B cell (primary cell): ENCODE measurements around the gene PYCR2. TPM values are rescaled to one million over a fixed set of nuclear protein-coding genes. Genes with fewer than 3 reads are reported as not detected.

ENCODE experiments used
- ATAC-seq: fragments of 200-7000 bp; cut with Tn5 transposase; one replicate; pipeline ENCODE4 v1.10.0; 2021; ENCODE audit warnings: low read depth, mild to moderate bottlenecking, moderate number of reproducible peaks, moderate library complexity
- CTCF ChIA-PET: fragments of 350-600 bp; sonication (Branson Sonifier 250); formaldehyde crosslinking; loops from one replicate; lab custom pipeline; 2021; ENCODE audit warnings: antibody characterized with exemption, inconsistent platforms; lab: Charles Lee
- POLR2A ChIA-PET: fragments of 350-600 bp; sonication (Branson Sonifier 250); formaldehyde crosslinking; loops from one replicate; lab custom pipeline; 2021; ENCODE audit warnings: antibody characterized with exemption; lab: Charles Lee
- DNase-seq: peaks from one replicate; pipeline ENCODE4 v3.0.0; 2013
- H2AFZ ChIP-seq: 2 replicates; pipeline ENCODE4 v1.6.1; 2012; ENCODE audit warnings: mild to moderate bottlenecking, low read depth, low read length; ENCODE audit not compliant: insufficient read depth, poor library complexity, severe bottlenecking
- H3K27ac ChIP-seq, 2 donors: 1 replicate in 1 of 2; 2 replicates in 1 of 2; pipeline ENCODE4 v1.5.1; 2012 to 2013; ENCODE audit warnings: low read length in 2 of 2, mild to moderate bottlenecking in 2 of 2, moderate library complexity in 1 of 2
- H3K27me3 ChIP-seq, 4 experiments: fragments of 200-600 bp in 1 of 4; sonication (generic) in 1 of 4; replicated peaks in 1 of 4; 1 replicate in 2 of 4; 2 replicates in 2 of 4; pipeline versions ENCODE4 v1.6.1 to v1.7.0; 2013 to 2016; ENCODE audit warnings: low read length in 3 of 4, mild to moderate bottlenecking in 2 of 4, mixed read lengths in 1 of 4, moderate library complexity in 1 of 4; ENCODE audit not compliant: insufficient read depth in 4 of 4, control insufficient read depth in 3 of 4; ENCODE audit errors: control extremely low read depth in 1 of 4
- H3K36me3 ChIP-seq, 2 experiments: replicated peaks in 1 of 2; 1 replicate in 1 of 2; 2 replicates in 1 of 2; pipeline versions ENCODE4 v1.6.1 to v1.7.1; 2013; ENCODE audit warnings: low read length in 1 of 2; ENCODE audit not compliant: insufficient read depth in 2 of 2, control insufficient read depth in 1 of 2; ENCODE audit errors: control extremely low read depth in 1 of 2, extremely low read depth in 1 of 2
- H3K4me1 ChIP-seq, 2 donors: fragments of 200-600 bp in 1 of 2; sonication (generic) in 1 of 2; 1 replicate in 1 of 2; 2 replicates in 1 of 2; pipeline versions ENCODE4 v1.5.1 to v1.6.1; 2013 to 2017; ENCODE audit warnings: low read length in 2 of 2; ENCODE audit not compliant: control insufficient read depth in 2 of 2, insufficient read depth in 2 of 2
- H3K4me2 ChIP-seq: replicated peaks from 2 replicates; pipeline ENCODE3; 2012; ENCODE audit warnings: mild to moderate bottlenecking, low read depth, low read length; ENCODE audit not compliant: poor library complexity, severe bottlenecking
- H3K4me3 ChIP-seq, 5 experiments: fragments of 200-600 bp in 1 of 5; sonication (generic) in 1 of 5; 1 replicate in 3 of 5; 2 replicates in 2 of 5; pipeline versions ENCODE4 v1.5.1 to v1.7.0; 2011 to 2016; ENCODE audit warnings: low read length in 4 of 5, mild to moderate bottlenecking in 4 of 5, low read depth in 2 of 5, control low read depth in 1 of 5, moderate library complexity in 1 of 5; ENCODE audit not compliant: insufficient read depth in 1 of 5; ENCODE audit errors: control extremely low read depth in 1 of 5, extremely low read depth in 1 of 5
- H3K79me2 ChIP-seq: fragments of 200-600 bp; sonication (generic); one replicate; pipeline ENCODE4 v1.6.0; 2016; ENCODE audit warnings: low read length; ENCODE audit not compliant: control insufficient read depth, insufficient read depth
- H3K9ac ChIP-seq: fragments of 200-600 bp; sonication (generic); 2 replicates; pipeline ENCODE4 v1.6.1; 2017; ENCODE audit warnings: mild to moderate bottlenecking, low read length, moderate library complexity
- H3K9me3 ChIP-seq, 3 donors: one replicate each; pipeline versions ENCODE4 v1.6.1 to v1.7.1; 2013; ENCODE audit warnings: low read length in 2 of 3; ENCODE audit not compliant: control insufficient read depth in 2 of 3, insufficient read depth in 1 of 3; ENCODE audit errors: control extremely low read depth in 1 of 3
- H4K20me1 ChIP-seq: 2 replicates; pipeline ENCODE4 v1.6.0; 2012; ENCODE audit warnings: mild to moderate bottlenecking, low read length; ENCODE audit not compliant: insufficient read depth, control insufficient read depth, poor library complexity, severe bottlenecking
- H3K27ac Mint-ChIP-seq: one replicate; pipeline ENCODE4 v1.8.0; 2021; ENCODE audit warnings: mixed read lengths
- H3K27me3 Mint-ChIP-seq: one replicate; pipeline ENCODE4 v1.8.0; 2021; ENCODE audit warnings: mixed read lengths
- H3K4me1 Mint-ChIP-seq: one replicate; pipeline ENCODE4 v1.8.0; 2021; ENCODE audit warnings: mixed read lengths
- H3K4me3 Mint-ChIP-seq: one replicate; pipeline ENCODE4 v1.8.0; 2021; ENCODE audit warnings: mixed read lengths
- H3K9me3 Mint-ChIP-seq: one replicate; pipeline ENCODE4 v1.8.0; 2022; ENCODE audit warnings: mixed read lengths; ENCODE audit not compliant: insufficient read depth
- EZH2 ChIP-seq: IDR thresholded peaks from 2 replicates; pipeline ENCODE4 v1.6.1; 2012; ENCODE audit warnings: borderline replicate concordance, low read depth, mild to moderate bottlenecking, moderate library complexity, low read length; ENCODE audit not compliant: insufficient read depth, poor library complexity, severe bottlenecking
- WGBS: methylation state at CpG from one replicate; pipeline ENCODE4 v1.1.5; 2013; ENCODE audit warnings: missing lambda C conversion rate; ENCODE audit not compliant: insufficient coverage; 5-methylcytosine and 5-hydroxymethylcytosine counted together
- intact Hi-C: fragments of 100-400 bp; cut with micrococcal nuclease; formaldehyde crosslinking; loops from one replicate; pipeline ENCODE4 v1.10.0; 2022
- polyA plus RNA-seq: library from polyadenylated mRNA; depleted of rRNA; stranded (reverse); fragments of >200 nt; gene quantifications from 2 replicates; pipeline ENCODE4 v1.2.3, GENCODE V29; 2012
- total RNA-seq, 2 donors: library from RNA; stranded (reverse); fragments of 120-200 nt in 1 of 2; gene quantifications; 1 replicate in 1 of 2; 2 replicates in 1 of 2; pipeline versions ENCODE4 v1.2.3 to v1.2.4, GENCODE V29; 2013 to 2022
- TF ChIP-seq, protein P1 (sequence below): fragments of 200-600 bp; IDR thresholded peaks from one replicate; pipeline ENCODE4 v1.8.0; 2022; ENCODE audit warnings: antibody characterized with exemption, mild to moderate bottlenecking

The PYCR2 gene
- total and polyA plus RNA-seq, 2 donors (not counting 1 experiment from before 2014, with no cell fraction given) = 113 to 134 TPM

DNA sequence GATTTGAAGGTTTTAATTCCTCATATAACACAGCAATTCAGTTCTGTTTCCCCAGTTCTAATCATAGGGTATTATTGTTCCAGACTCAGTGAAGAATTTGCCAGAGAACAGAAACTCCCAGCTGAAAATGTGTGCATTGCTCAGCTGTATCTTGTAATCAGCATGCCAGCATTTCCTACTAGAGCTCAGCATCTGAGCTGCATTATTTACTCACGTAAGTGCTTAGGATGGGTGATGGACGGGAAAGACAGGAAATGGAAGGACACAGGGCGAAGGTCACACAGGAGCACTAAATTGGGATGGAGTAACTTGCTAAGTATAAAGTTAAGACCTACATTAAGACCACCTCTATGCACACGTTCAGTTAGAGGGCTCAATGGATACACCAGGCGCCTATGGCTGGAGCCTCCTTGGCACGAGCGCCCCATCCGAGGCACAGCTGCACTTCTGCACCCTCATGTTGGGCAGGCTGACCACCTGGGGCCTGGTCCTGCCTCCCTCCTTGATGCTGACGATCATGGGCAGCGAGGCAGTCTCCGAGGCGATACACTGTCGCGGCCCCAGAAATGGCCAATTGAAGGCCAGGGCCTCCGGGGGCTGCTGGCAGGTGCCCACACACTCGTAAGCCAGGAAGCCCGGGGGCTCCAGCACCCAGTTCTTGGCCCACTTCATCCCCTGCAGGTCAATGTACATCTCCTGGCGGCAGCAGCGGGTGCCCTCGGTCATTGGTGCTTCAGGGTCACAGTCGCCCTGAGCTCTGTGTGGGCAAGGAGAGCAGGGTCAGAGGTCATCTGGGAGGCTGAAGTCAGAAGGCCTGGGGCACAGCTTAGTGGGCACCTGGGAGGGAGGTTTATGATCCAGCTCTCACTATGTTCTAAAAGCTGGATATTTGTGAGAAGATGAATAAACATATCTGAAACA lies 13.3 kb upstream of the PYCR2 start:
- peaks cover 2% of the 10 kb centered on the region for H3K4me1 Mint-ChIP-seq
- CTCF ChIA-PET = no interaction called here
- no peak overlapping the region for H3K9ac ChIP-seq

More for the DNA sequence above, 13.3 kb upstream of the PYCR2 start:
- no peak for DNase-seq
- Mint-ChIP-seq H3K9me3 (no peaks in the 10 kb centered on the region), H3K27me3 (peaks cover 2% of the 10 kb centered on the region), H3K4me3 (no peak overlapping the region), H3K27ac (no peak overlapping the region)
- Histone ChIP-seq H3K27me3 (no peaks in the 10 kb centered on the region), H3K27ac (no peak overlapping the region), H3K9me3 (no peaks in the 10 kb centered on the region), H2AFZ (no peak overlapping the region), H3K4me1 (no peaks in the 10 kb centered on the region), H3K4me3 (no peak overlapping the region), H3K36me3 (no peaks in the 10 kb centered on the region), H4K20me1 (no peaks in the 10 kb centered on the region), H3K79me2 (no peaks in the 10 kb centered on the region), H3K4me2 (no peak overlapping the region)
- TF ChIP-seq EZH2 = no peak
- TF ChIP-seq, protein P1, sequence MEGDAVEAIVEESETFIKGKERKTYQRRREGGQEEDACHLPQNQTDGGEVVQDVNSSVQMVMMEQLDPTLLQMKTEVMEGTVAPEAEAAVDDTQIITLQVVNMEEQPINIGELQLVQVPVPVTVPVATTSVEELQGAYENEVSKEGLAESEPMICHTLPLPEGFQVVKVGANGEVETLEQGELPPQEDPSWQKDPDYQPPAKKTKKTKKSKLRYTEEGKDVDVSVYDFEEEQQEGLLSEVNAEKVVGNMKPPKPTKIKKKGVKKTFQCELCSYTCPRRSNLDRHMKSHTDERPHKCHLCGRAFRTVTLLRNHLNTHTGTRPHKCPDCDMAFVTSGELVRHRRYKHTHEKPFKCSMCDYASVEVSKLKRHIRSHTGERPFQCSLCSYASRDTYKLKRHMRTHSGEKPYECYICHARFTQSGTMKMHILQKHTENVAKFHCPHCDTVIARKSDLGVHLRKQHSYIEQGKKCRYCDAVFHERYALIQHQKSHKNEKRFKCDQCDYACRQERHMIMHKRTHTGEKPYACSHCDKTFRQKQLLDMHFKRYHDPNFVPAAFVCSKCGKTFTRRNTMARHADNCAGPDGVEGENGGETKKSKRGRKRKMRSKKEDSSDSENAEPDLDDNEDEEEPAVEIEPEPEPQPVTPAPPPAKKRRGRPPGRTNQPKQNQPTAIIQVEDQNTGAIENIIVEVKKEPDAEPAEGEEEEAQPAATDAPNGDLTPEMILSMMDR = no peak
- 97% methylated on average over 20 of the region's 21 CpGs for WGBS
- ATAC-seq = no peak
- POLR2A ChIA-PET = interaction anchor here (0.7 kb wide), 1 partner anchor 56 kb away, joined by 3 read pairs; no protein-coding TSS in a partner anchor
- intact Hi-C loops = no loop called here
